NT2/D1 (cell line): ENCODE results near the gene PIGL.

Experiments used
- DNase-seq: peaks from one replicate; pipeline ENCODE4 v3.0.0-alpha.2; 2011; ENCODE audit warnings: low read depth, low spot score
- H3K27me3 ChIP-seq: 2 replicates; pipeline ENCODE4 v1.6.0; 2011; ENCODE audit warnings: mild to moderate bottlenecking; ENCODE audit not compliant: insufficient read length, insufficient read depth
- H3K36me3 ChIP-seq: 2 replicates; pipeline ENCODE4 v1.6.1; 2011; ENCODE audit warnings: mild to moderate bottlenecking, low read length, mixed read lengths; ENCODE audit not compliant: insufficient read depth, insufficient read length
- H3K4me1 ChIP-seq: 2 replicates; pipeline ENCODE4 v1.5.1; 2011; ENCODE audit not compliant: insufficient read depth, insufficient read length
- H3K4me3 ChIP-seq: 2 replicates; pipeline ENCODE4 v1.5.1; 2011; ENCODE audit warnings: low read depth; ENCODE audit not compliant: insufficient read length
- H3K9ac ChIP-seq: 2 replicates; pipeline ENCODE4 v1.6.0; 2011; ENCODE audit warnings: low read depth; ENCODE audit not compliant: insufficient read length
- H3K9me3 ChIP-seq: 2 replicates; pipeline ENCODE4 v1.5.1; 2011; ENCODE audit warnings: mild to moderate bottlenecking, low read length; ENCODE audit not compliant: insufficient read depth
- SUZ12 ChIP-seq: IDR thresholded peaks from 2 replicates; pipeline ENCODE4 v1.6.1; 2011; ENCODE audit not compliant: insufficient read length, insufficient read depth; ENCODE audit errors: extremely low read depth
- YY1 ChIP-seq: IDR thresholded peaks from 2 replicates; pipeline ENCODE4 v1.6.1; 2011; ENCODE audit not compliant: insufficient read length, insufficient read depth
- ZNF274 ChIP-seq: IDR thresholded peaks from 2 replicates; pipeline ENCODE4 v1.6.1; 2011; ENCODE audit warnings: mild to moderate bottlenecking, low read depth, low read length

Gene PIGL

DNA sequence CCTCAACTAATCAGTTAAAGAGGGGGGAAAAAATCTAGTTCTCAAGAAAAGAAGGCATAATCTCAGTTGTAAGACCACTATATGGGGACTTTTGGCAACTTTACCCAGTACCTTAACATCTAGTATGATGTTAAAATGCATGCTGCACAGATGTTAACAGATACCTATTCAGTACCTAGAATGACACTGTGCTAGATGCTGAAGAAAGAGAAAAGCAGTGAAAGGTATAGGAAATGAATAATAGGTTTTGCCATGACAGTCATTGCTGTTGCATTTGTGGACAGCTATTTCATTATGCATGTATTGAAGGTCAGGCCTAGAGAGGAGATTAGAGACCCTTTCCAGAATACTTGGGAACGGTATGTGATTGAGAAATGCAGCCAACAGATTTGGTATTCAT is 34.5 kb downstream of the PIGL start:
- H3K4me3 ChIP-seq, result no peak overlapping the region
- DNase-seq, result no peak
- no peaks in the 10 kb centered on the region for H3K4me1 ChIP-seq
- TF ChIP-seq YY1 (no peak), ZNF274 (no peak), SUZ12 (no peak)
- no peaks in the 10 kb centered on the region for H3K36me3 ChIP-seq
- no peaks in the 10 kb centered on the region for H3K27me3 ChIP-seq
- H3K9ac ChIP-seq, result no peak overlapping the region
- no peaks in the 10 kb centered on the region for H3K9me3 ChIP-seq

DNA sequence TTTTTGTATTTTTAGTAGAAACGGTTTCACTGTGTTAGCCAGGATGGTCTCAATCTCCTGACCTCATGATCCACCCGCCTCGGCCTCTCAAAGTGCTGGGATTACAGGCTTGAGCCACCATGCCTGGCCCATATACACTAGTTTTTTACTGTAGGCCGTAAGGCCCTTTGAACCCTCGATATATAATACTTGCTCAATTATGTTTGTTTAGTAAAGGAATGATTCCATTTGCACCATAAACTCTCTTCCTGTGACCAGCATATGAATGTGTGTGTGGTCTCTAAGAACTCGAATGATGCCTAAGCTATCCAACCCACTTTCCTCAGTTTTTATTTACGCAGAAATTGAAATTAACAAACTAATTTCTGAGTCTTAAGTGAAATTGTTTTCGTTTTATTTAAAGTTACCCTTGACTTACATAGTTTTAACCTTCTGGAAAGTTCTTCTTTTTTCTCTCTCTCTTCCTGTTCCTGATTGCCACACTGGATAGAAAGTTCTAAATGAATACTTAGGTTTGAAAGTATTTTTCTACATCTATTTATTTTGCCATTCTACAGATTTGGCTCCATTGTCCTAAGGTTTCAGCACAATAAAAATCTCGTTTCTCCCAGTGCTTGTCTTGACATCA is 37.9 kb downstream of the PIGL start:
- TF ChIP-seq ZNF274 (no peak), YY1 (no peak), SUZ12 (no peak)
- Histone ChIP-seq H3K9me3 (no peaks in the 10 kb centered on the region; the same call in 1 of the 2 replicates), H3K4me1 (no peaks in the 10 kb centered on the region), H3K9ac (no peak overlapping the region), H3K4me3 (no peak overlapping the region), H3K27me3 (no peaks in the 10 kb centered on the region), H3K36me3 (no peaks in the 10 kb centered on the region)
- no peak for DNase-seq

DNA sequence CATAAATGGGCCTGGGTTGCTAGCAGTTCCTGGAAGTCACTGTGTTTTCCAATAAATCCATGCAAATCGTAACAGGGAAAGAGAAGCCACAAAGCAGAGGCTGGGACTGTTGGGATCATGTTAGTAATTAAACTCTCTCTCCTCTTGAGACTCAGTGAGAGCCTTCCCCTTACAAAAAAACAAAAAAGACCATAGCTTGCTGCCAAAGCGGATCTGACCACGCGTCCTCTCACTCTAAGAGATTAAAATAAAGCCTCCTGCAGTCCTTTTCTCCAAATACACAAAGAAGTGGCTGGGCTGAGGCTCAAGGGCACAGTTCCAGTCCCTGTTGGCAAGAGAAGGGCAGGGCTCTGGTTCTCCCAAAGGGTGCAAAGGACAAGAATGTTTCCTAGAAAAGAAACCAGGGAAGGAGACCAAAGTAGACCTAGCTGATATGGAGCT is 38.5 kb downstream of the PIGL start:
- TF ChIP-seq SUZ12 (no peak), ZNF274 (no peak), YY1 (no peak)
- H3K9ac ChIP-seq, result no peak overlapping the region
- H3K4me1 ChIP-seq, result no peaks in the 10 kb centered on the region
- DNase-seq, result no peak
- H3K4me3 ChIP-seq, result no peak overlapping the region
- no peaks in the 10 kb centered on the region; the same call in 1 of the 2 replicates for H3K9me3 ChIP-seq
- no peaks in the 10 kb centered on the region for H3K36me3 ChIP-seq
- H3K27me3 ChIP-seq, result no peaks in the 10 kb centered on the region

DNA sequence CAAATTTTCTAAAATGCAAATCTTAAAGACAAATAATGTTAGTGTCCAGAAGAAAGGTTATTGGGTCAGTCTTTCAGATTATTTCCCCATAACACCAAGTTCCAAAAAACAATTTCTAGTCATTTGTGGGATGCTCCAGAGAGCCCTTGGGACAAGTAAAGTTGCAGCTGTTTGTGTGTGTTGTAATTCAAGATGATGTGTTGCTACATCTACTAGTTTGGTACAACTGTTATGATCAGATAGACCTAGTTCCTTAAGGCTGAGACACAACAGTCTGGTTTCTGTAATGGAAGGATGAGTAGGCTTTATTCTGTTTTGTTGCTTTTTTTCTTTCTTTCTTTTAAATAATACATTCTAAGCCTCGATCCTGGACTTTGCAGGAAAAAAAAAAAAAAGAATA is 41.9 kb downstream of the PIGL start:
- no peak overlapping the region for H3K4me3 ChIP-seq
- no peak overlapping the region for H3K9ac ChIP-seq
- no peaks in the 10 kb centered on the region for H3K36me3 ChIP-seq
- DNase-seq, result no peak
- TF ChIP-seq SUZ12, result no peak
- no peak for TF ChIP-seq YY1
- no peak for TF ChIP-seq ZNF274
- no peaks in the 10 kb centered on the region for H3K4me1 ChIP-seq
- no peaks in the 10 kb centered on the region for H3K27me3 ChIP-seq
- no peaks in the 10 kb centered on the region; the same call in 1 of the 2 replicates for H3K9me3 ChIP-seq

DNA sequence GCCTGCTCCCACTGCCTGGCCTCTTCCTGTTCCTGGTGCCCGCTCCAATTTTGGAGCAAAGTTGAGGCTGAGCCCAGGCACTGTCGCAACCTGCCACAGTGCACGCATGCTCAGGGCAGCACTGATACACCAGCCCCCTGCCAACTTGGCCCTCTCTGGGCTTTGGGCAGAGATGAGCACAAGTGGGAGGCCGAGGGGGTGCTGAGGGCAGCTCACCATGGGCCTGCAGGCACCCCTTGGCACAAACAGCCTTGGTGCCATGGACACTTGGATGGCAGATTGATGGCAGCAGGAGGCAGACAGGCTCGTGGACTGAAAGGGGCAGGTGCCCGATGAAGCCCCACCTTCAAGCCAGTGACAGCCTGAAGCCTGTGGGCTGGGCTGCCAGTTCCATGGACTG is 42.9 kb downstream of the PIGL start:
- H3K36me3 ChIP-seq, result no peaks in the 10 kb centered on the region
- no peak overlapping the region for H3K4me3 ChIP-seq
- no peaks in the 10 kb centered on the region for H3K27me3 ChIP-seq
- DNase-seq, result no peak
- TF ChIP-seq ZNF274, result no peak
- TF ChIP-seq YY1, result no peak
- no peak for TF ChIP-seq SUZ12
- H3K9ac ChIP-seq, result no peak overlapping the region
- H3K9me3 ChIP-seq, result no peaks in the 10 kb centered on the region; the same call in 1 of the 2 replicates
- H3K4me1 ChIP-seq, result no peaks in the 10 kb centered on the region

DNA sequence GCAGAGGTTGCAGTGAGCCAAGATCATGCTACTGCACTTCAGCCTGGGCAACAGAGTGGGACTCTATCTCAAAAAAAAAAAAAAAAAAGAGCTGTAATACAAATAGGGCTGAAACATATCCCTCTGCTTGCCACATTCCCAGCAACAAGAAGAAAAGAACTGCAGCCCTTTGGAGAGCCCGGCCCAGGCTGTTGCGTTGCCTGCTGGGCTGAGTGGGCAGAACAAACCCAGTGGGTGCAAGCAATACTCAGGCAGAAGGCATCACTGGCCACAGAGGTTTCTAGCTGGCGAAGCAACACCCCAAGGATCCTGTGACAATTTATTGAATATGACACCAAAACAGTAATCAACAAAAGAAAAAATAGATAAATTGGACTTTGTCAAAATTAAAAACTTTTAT is 44.0 kb downstream of the PIGL start:
- Histone ChIP-seq H3K4me1 (no peaks in the 10 kb centered on the region), H3K9ac (no peak overlapping the region)
- TF ChIP-seq YY1 (no peak), SUZ12 (no peak), ZNF274 (no peak)

DNA sequence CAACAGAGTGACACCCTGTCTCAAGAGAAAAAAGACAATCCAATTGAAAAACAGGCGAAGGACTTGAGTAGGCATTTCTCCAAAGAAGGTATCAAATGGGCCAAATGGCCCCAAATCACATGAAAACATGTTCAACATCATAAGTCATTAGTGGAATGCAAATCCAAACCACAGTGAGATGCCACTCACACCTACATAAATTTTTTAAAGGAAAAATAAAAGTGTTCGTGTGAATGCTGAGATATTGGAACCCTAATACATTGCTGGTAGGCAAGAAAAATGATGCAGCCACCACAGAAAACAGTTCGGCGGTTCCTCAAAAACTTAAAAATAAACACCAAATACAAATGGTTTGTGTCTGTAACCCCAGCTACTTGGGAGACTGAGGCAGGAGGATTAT is 45.2 kb downstream of the PIGL start:
- TF ChIP-seq SUZ12 (no peak), ZNF274 (no peak), YY1 (no peak)
- Histone ChIP-seq H3K36me3 (no peaks in the 10 kb centered on the region), H3K4me3 (no peak overlapping the region), H3K9ac (no peak overlapping the region), H3K4me1 (no peaks in the 10 kb centered on the region), H3K9me3 (no peaks in the 10 kb centered on the region; the same call in 1 of the 2 replicates), H3K27me3 (no peaks in the 10 kb centered on the region)
- DNase-seq, result no peak

More for the DNA sequence above, 44.0 kb downstream of the PIGL start:
- no peak for DNase-seq
- H3K27me3 ChIP-seq, result no peaks in the 10 kb centered on the region
- H3K9me3 ChIP-seq, result no peaks in the 10 kb centered on the region; the same call in 1 of the 2 replicates
- no peak overlapping the region for H3K4me3 ChIP-seq
- H3K36me3 ChIP-seq, result no peaks in the 10 kb centered on the region

DNA sequence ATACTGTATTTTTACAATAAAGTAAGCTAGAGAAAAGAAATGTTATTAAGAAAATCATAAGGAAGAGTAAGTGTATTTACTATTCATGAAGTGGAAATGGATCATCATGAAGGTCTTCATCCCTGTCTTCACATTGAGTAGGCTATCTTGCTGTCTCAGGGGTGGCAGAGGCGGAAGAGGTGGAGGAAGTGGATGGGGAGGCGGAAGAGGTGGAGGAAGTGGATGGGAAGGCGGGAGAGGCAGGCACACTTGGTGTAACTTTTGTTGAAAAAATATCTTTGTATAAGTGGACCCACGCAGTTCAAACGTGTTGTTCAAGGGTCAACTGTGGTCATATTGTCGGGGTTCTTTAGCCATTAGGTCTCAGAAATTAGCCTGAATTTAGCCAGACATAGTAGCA is 50.2 kb downstream of the PIGL start:
- TF ChIP-seq YY1 (no peak), SUZ12 (no peak), ZNF274 (no peak)
- H3K9ac ChIP-seq, result no peak overlapping the region

More for the DNA sequence above, 50.2 kb downstream of the PIGL start:
- DNase-seq, result no peak
- Histone ChIP-seq H3K9me3 (no peaks in the 10 kb centered on the region), H3K27me3 (no peaks in the 10 kb centered on the region), H3K4me3 (no peak overlapping the region), H3K36me3 (no peaks in the 10 kb centered on the region), H3K4me1 (no peaks in the 10 kb centered on the region)
